CD14-positive monocyte (primary cell): ENCODE measurements around the gene STBD1. TPM values are rescaled to one million over a fixed set of nuclear protein-coding genes. Genes with fewer than 3 reads are reported as not detected.

Experiments used
- DNase-seq, 3 donors: peaks; one replicate each; pipeline ENCODE4 v3.0.0-alpha.2; 2011 to 2022
- H2AFZ ChIP-seq: 2 replicates; pipeline ENCODE4 v1.6.0; 2012; ENCODE audit warnings: mild to moderate bottlenecking, low read depth, low read length, inconsistent platforms; ENCODE audit not compliant: insufficient read depth, poor library complexity, severe bottlenecking
- H3K27ac ChIP-seq, 2 donors: 1 replicate in 1 of 2; 2 replicates in 1 of 2; pipeline ENCODE4 v1.5.1; 2012 to 2013; ENCODE audit warnings: low read length in 2 of 2, control low read depth in 1 of 2, inconsistent platforms in 1 of 2, low read depth in 1 of 2, mild to moderate bottlenecking in 1 of 2
- H3K27me3 ChIP-seq, 2 donors: one replicate each; pipeline versions ENCODE4 v1.6.0 to v1.6.1; 2011 to 2013; ENCODE audit warnings: low read length in 2 of 2; ENCODE audit not compliant: control insufficient read depth in 2 of 2, insufficient read depth in 2 of 2
- H3K36me3 ChIP-seq, 2 donors: replicated peaks in 1 of 2; 1 replicate in 1 of 2; 2 replicates in 1 of 2; pipeline versions ENCODE4 v1.5.1 to v1.6.1; 2012 to 2013; ENCODE audit warnings: low read length in 2 of 2, control low read depth in 1 of 2, inconsistent platforms in 1 of 2, mild to moderate bottlenecking in 1 of 2; ENCODE audit not compliant: insufficient read depth in 2 of 2, control insufficient read depth in 1 of 2
- H3K4me1 ChIP-seq, 2 donors: 1 replicate in 1 of 2; 2 replicates in 1 of 2; pipeline versions ENCODE4 v1.5.1 to v1.6.1; 2012 to 2013; ENCODE audit warnings: low read length in 2 of 2, control low read depth in 1 of 2, inconsistent platforms in 1 of 2, mild to moderate bottlenecking in 1 of 2, moderate library complexity in 1 of 2; ENCODE audit not compliant: insufficient read depth in 2 of 2, control insufficient read depth in 1 of 2
- H3K4me2 ChIP-seq: replicated peaks from 2 replicates; pipeline ENCODE3; 2012; ENCODE audit warnings: low read length, moderate library complexity, mild to moderate bottlenecking; ENCODE audit not compliant: poor library complexity, severe bottlenecking; ENCODE audit errors: extremely low read depth
- H3K4me3 ChIP-seq, 3 experiments: fragments of 200-600 bp in 1 of 3; sonication (generic) in 1 of 3; replicated peaks in 1 of 3; 1 replicate in 2 of 3; 2 replicates in 1 of 3; pipeline ENCODE4 v1.5.1; 2011 to 2013; ENCODE audit warnings: low read length in 3 of 3, mild to moderate bottlenecking in 3 of 3, control low read depth in 2 of 3, low read depth in 2 of 3, inconsistent platforms in 1 of 3, moderate library complexity in 1 of 3
- H3K79me2 ChIP-seq: 2 replicates; pipeline ENCODE4 v1.6.0; 2012; ENCODE audit warnings: mild to moderate bottlenecking, control low read depth, inconsistent platforms, low read length, moderate library complexity; ENCODE audit not compliant: insufficient read depth
- H3K9ac ChIP-seq: 2 replicates; pipeline ENCODE4 v1.6.0; 2017; ENCODE audit warnings: low read length, mild to moderate bottlenecking; ENCODE audit not compliant: insufficient read depth, poor library complexity, severe bottlenecking
- H3K9me3 ChIP-seq, 2 donors: replicated peaks in 1 of 2; 1 replicate in 1 of 2; 2 replicates in 1 of 2; pipeline versions ENCODE4 v1.5.1 to v1.6.1; 2012 to 2013; ENCODE audit warnings: low read length in 2 of 2, control low read depth in 1 of 2; ENCODE audit not compliant: control insufficient read depth in 1 of 2, insufficient read depth in 1 of 2
- H4K20me1 ChIP-seq: 2 replicates; pipeline ENCODE4 v1.6.0; 2012; ENCODE audit warnings: mild to moderate bottlenecking, low read length, control low read depth, moderate library complexity; ENCODE audit not compliant: insufficient read depth
- H3K27ac Mint-ChIP-seq, 7 donors: one replicate each; pipeline ENCODE4 v1.8.0; 2020; ENCODE audit warnings: mild to moderate bottlenecking in 7 of 7, mixed read lengths in 7 of 7, moderate library complexity in 6 of 7, inconsistent platforms in 2 of 7
- H3K27me3 Mint-ChIP-seq, 3 donors: one replicate each; pipeline ENCODE4 v1.8.0; 2021 to 2022; ENCODE audit warnings: low read depth in 3 of 3, mild to moderate bottlenecking in 3 of 3, mixed read lengths in 3 of 3, moderate library complexity in 3 of 3, inconsistent platforms in 1 of 3
- H3K36me3 Mint-ChIP-seq, 2 donors: one replicate each; pipeline ENCODE4 v1.8.0; 2020; ENCODE audit warnings: mixed read lengths in 2 of 2, inconsistent platforms in 1 of 2, mild to moderate bottlenecking in 1 of 2
- H3K4me1 Mint-ChIP-seq: one replicate; pipeline ENCODE4 v1.8.0; 2020; ENCODE audit warnings: mild to moderate bottlenecking, mixed read lengths
- H3K4me3 Mint-ChIP-seq, 2 donors: one replicate each; pipeline ENCODE4 v1.8.0; 2020; ENCODE audit warnings: mild to moderate bottlenecking in 2 of 2, mixed read lengths in 2 of 2, moderate library complexity in 1 of 2
- H3K9me3 Mint-ChIP-seq, 7 donors: one replicate each; pipeline ENCODE4 v1.8.0; 2020 to 2022; ENCODE audit warnings: mixed read lengths in 7 of 7, mild to moderate bottlenecking in 6 of 7, moderate library complexity in 6 of 7, inconsistent platforms in 2 of 7
- intact Hi-C, 2 donors: fragments of 100-400 bp; cut with micrococcal nuclease; formaldehyde crosslinking; loops; one replicate each; pipeline versions ENCODE4 v1.15.0 to v1.15.1; 2023
- polyA plus RNA-seq, 3 donors: library from polyadenylated mRNA; depleted of rRNA in 1 of 3; unstranded in 2 of 3; stranded (reverse) in 1 of 3; fragments of 300-500 nt in 2 of 3; fragments of >200 nt in 1 of 3; fragmentation: Illumina TruSeq in 2 of 3; gene quantifications; 1 replicate in 2 of 3; 2 replicates in 1 of 3; pipeline ENCODE4 v1.2.3, GENCODE V29; 2012 to 2021
- TF ChIP-seq, protein P1 (sequence below): fragments of 200-600 bp; IDR thresholded peaks from one replicate; pipeline ENCODE4 v1.8.0; 2022; ENCODE audit warnings: antibody characterized with exemption, mild to moderate bottlenecking

STBD1 gene
- polyA plus RNA-seq, 3 donors, result 0.53 to 1.5 (median 1.2) TPM

GRCh38 chr4:76325072-76325471 lies 18.5 kb downstream of the STBD1 start:
- Mint-ChIP-seq H3K27ac (no peak overlapping the region), H3K36me3 (no peaks in the 10 kb centered on the region), H3K27me3 (no peaks in the 10 kb centered on the region), H3K4me3 (no peak overlapping the region), H3K9me3 (peaks cover 21 to 40% (median 28%) of the 10 kb centered on the region in 7 donors), H3K4me1 (no peaks in the 10 kb centered on the region)
- H3K4me3 ChIP-seq, result no peak overlapping the region
- no peaks in the 10 kb centered on the region for H3K79me2 ChIP-seq
- TF ChIP-seq, protein P1, sequence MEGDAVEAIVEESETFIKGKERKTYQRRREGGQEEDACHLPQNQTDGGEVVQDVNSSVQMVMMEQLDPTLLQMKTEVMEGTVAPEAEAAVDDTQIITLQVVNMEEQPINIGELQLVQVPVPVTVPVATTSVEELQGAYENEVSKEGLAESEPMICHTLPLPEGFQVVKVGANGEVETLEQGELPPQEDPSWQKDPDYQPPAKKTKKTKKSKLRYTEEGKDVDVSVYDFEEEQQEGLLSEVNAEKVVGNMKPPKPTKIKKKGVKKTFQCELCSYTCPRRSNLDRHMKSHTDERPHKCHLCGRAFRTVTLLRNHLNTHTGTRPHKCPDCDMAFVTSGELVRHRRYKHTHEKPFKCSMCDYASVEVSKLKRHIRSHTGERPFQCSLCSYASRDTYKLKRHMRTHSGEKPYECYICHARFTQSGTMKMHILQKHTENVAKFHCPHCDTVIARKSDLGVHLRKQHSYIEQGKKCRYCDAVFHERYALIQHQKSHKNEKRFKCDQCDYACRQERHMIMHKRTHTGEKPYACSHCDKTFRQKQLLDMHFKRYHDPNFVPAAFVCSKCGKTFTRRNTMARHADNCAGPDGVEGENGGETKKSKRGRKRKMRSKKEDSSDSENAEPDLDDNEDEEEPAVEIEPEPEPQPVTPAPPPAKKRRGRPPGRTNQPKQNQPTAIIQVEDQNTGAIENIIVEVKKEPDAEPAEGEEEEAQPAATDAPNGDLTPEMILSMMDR, result no peak
- intact Hi-C loops, result no loop called here
- no peaks in the 10 kb centered on the region for H3K36me3 ChIP-seq
- H3K9me3 ChIP-seq, result peaks cover 14 to 22% of the 10 kb centered on the region in 2 donors
- no peaks in the 10 kb centered on the region for H3K4me1 ChIP-seq
- H3K4me2 ChIP-seq, result no peak overlapping the region
- H3K27me3 ChIP-seq, result no peaks in the 10 kb centered on the region
- no peak for DNase-seq
- no peak overlapping the region for H3K27ac ChIP-seq
- no peak overlapping the region for H2AFZ ChIP-seq
- no peak overlapping the region for H3K9ac ChIP-seq
- no peaks in the 10 kb centered on the region for H4K20me1 ChIP-seq

DNA sequence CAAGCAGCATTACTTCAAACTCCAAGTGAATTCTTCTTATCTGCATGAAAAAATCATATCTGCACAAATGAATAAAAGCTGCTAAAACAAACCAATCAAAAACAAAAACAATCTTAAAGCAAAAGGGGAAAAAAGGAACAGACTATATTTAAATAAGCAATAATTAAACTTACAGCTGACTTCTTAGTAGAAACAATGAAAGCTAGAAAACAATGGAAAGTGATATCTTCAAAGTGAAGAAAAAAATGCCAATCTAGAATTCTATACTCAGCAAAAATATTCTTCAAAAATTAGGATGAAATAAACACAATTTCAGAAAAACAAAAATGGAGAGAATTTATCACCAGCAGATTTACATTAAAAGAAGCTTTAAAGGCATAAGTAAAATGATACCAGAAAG lies 20.0 kb downstream of the STBD1 start:
- H3K4me1 ChIP-seq, result no peaks in the 10 kb centered on the region
- Mint-ChIP-seq H3K4me3 (no peak overlapping the region), H3K27me3 (no peaks in the 10 kb centered on the region), H3K4me1 (no peaks in the 10 kb centered on the region), H3K9me3 (peaks cover 13 to 34% (median 26%) of the 10 kb centered on the region in 7 donors), H3K27ac (no peak overlapping the region), H3K36me3 (no peaks in the 10 kb centered on the region)
- DNase-seq, result no peak
- no peak overlapping the region for H3K4me3 ChIP-seq
- no peaks in the 10 kb centered on the region for H3K36me3 ChIP-seq
- H3K4me2 ChIP-seq, result no peak overlapping the region
- no peak overlapping the region for H3K27ac ChIP-seq
- no peak overlapping the region for H3K9ac ChIP-seq
- no peaks in the 10 kb centered on the region for H3K27me3 ChIP-seq
- H3K79me2 ChIP-seq, result no peaks in the 10 kb centered on the region
- H2AFZ ChIP-seq, result no peak overlapping the region
- intact Hi-C loops, result no loop called here
- H4K20me1 ChIP-seq, result no peaks in the 10 kb centered on the region
- H3K9me3 ChIP-seq, result peaks cover 14 to 22% of the 10 kb centered on the region in 2 donors
- TF ChIP-seq, protein P1, result no peak
